NCI-H774 (cell line): ENCODE results near the gene ZFAND3.
A peak's percentile ranks its signal among the peaks of the same experiment; 100 is the strongest.

Source experiments
- DNase-seq: peaks from one replicate; lab custom pipeline; 2025; lab: John Stamatoyannopoulos, UW

Gene ZFAND3

GRCh38 chr6:38004908-38005307 lies 185.4 kb downstream of the ZFAND3 start:
- no peak for DNase-seq

GRCh38 chr6:38011937-38012336 lies 192.4 kb downstream of the ZFAND3 start:
- DNase-seq = no peak

GRCh38 chr6:38012573-38012972 lies 193.0 kb downstream of the ZFAND3 start:
- DNase-seq = no peak

- no peak for DNase-seq
Measured at GRCh38 chr6:38015341-38015740, 195.8 kb downstream of the ZFAND3 start.

GRCh38 chr6:38016824-38017223 lies 197.3 kb downstream of the ZFAND3 start:
- DNase-seq = no peak

- DNase-seq = no peak
Measured at GRCh38 chr6:38018755-38019165, 199.2 kb downstream of the ZFAND3 start.

- DNase-seq = peak; percentile 41
Measured at GRCh38 chr6:38020593-38020992, 201.1 kb downstream of the ZFAND3 start.

- DNase-seq = peak; percentile 43
Measured at GRCh38 chr6:38021029-38021428, 201.5 kb downstream of the ZFAND3 start.

GRCh38 chr6:38021571-38021970 lies 202.0 kb downstream of the ZFAND3 start:
- DNase-seq = no peak

GRCh38 chr6:38022688-38023087 lies 203.2 kb downstream of the ZFAND3 start:
- DNase-seq = no peak

GRCh38 chr6:38024908-38025307 lies 205.4 kb downstream of the ZFAND3 start:
- DNase-seq = no peak

GRCh38 chr6:38025451-38025850 lies 205.9 kb downstream of the ZFAND3 start:
- DNase-seq = no peak

GRCh38 chr6:38027685-38028373 lies 208.3 kb downstream of the ZFAND3 start:
- no peak for DNase-seq

- no peak for DNase-seq
Measured at GRCh38 chr6:38030380-38030779, 210.9 kb downstream of the ZFAND3 start.

GRCh38 chr6:38032797-38033196 lies 213.3 kb downstream of the ZFAND3 start:
- DNase-seq = no peak

GRCh38 chr6:38033442-38033982 lies 214.0 kb downstream of the ZFAND3 start:
- DNase-seq = no peak

GRCh38 chr6:38034274-38034914 lies 214.9 kb downstream of the ZFAND3 start:
- DNase-seq = no peak

- no peak for DNase-seq
Measured at GRCh38 chr6:38035478-38035877, 216.0 kb downstream of the ZFAND3 start.

GRCh38 chr6:38039502-38039901 lies 220.0 kb downstream of the ZFAND3 start:
- DNase-seq = no peak

GRCh38 chr6:38040254-38040653 lies 220.7 kb downstream of the ZFAND3 start:
- DNase-seq = no peak

- no peak for DNase-seq
Measured at GRCh38 chr6:38043259-38043753, 223.8 kb downstream of the ZFAND3 start.

- no peak for DNase-seq
Measured at GRCh38 chr6:38045701-38046305, 226.3 kb downstream of the ZFAND3 start.

- DNase-seq = no peak
Measured at GRCh38 chr6:38047562-38047961, 228.0 kb downstream of the ZFAND3 start.
